GM23248 (cell line): ENCODE data around the gene PVALB. TPM values are rescaled to one million over a fixed set of nuclear protein-coding genes. Genes with fewer than 3 reads are reported as not detected.

Experiments
- DNase-seq: peaks from one replicate; pipeline ENCODE4 v3.0.0-alpha.2; 2015
- H2AFZ ChIP-seq: fragments of 200-600 bp; sonication (generic); 2 replicates; pipeline ENCODE4 v1.6.1; 2016; ENCODE audit warnings: antibody characterized with exemption
- H3F3A ChIP-seq: fragments of 200-600 bp; sonication (generic); 2 replicates; pipeline ENCODE4 v1.6.1; 2016; ENCODE audit warnings: mild to moderate bottlenecking, antibody characterized with exemption, mixed run types; ENCODE audit not compliant: insufficient read depth
- H3K27ac ChIP-seq: fragments of 200-600 bp; sonication (generic); 2 replicates; pipeline ENCODE4 v1.5.1; 2016; ENCODE audit warnings: mild to moderate bottlenecking
- H3K27me3 ChIP-seq: fragments of 200-600 bp; sonication (generic); replicated peaks from 2 replicates; pipeline ENCODE4 v1.6.1; 2016; ENCODE audit warnings: mild to moderate bottlenecking; ENCODE audit not compliant: insufficient read depth
- H3K36me3 ChIP-seq: fragments of 200-600 bp; sonication (generic); 2 replicates; pipeline ENCODE4 v1.6.1; 2016; ENCODE audit warnings: low read depth, mild to moderate bottlenecking
- H3K4me1 ChIP-seq: fragments of 200-600 bp; sonication (generic); 2 replicates; pipeline ENCODE4 v1.6.1; 2016; ENCODE audit warnings: mild to moderate bottlenecking; ENCODE audit not compliant: insufficient read depth
- H3K4me2 ChIP-seq: fragments of 200-600 bp; sonication (generic); one replicate; pipeline ENCODE4 v1.6.1; 2016; ENCODE audit warnings: mild to moderate bottlenecking; ENCODE audit not compliant: unreplicated experiment
- H3K4me3 ChIP-seq: fragments of 200-600 bp; sonication (generic); 2 replicates; pipeline ENCODE4 v1.5.1; 2016; ENCODE audit warnings: mild to moderate bottlenecking
- H3K79me2 ChIP-seq: fragments of 200-600 bp; sonication (generic); 2 replicates; pipeline ENCODE4 v1.6.1; 2016; ENCODE audit warnings: mild to moderate bottlenecking; ENCODE audit not compliant: insufficient read depth
- H3K9ac ChIP-seq: fragments of 200-600 bp; sonication (generic); 2 replicates; pipeline ENCODE4 v1.6.1; 2016; ENCODE audit warnings: mild to moderate bottlenecking
- H3K9me2 ChIP-seq: fragments of 200-600 bp; sonication (generic); 2 replicates; pipeline ENCODE4 v1.6.1; 2016; ENCODE audit warnings: mixed run types, mild to moderate bottlenecking, moderate library complexity; ENCODE audit not compliant: insufficient read depth
- H3K9me3 ChIP-seq: fragments of 200-600 bp; sonication (generic); one replicate; pipeline ENCODE4 v1.6.1; 2017; ENCODE audit warnings: low read depth
- H4K20me1 ChIP-seq: fragments of 200-600 bp; sonication (generic); 2 replicates; pipeline ENCODE4 v1.6.0; 2016; ENCODE audit not compliant: insufficient read depth
- EZH2 ChIP-seq: fragments of 200-600 bp; sonication (generic); IDR thresholded peaks from 2 replicates; pipeline ENCODE4 v1.6.1; 2018; ENCODE audit warnings: antibody characterized with exemption, mild to moderate bottlenecking; ENCODE audit not compliant: insufficient read depth, poor library complexity, severe bottlenecking
- EZH2phosphoT487 ChIP-seq: fragments of 200-600 bp; sonication (generic); IDR thresholded peaks from 2 replicates; pipeline ENCODE4 v1.6.1; 2018; ENCODE audit warnings: antibody characterized with exemption, moderate library complexity, mild to moderate bottlenecking, low read depth; ENCODE audit not compliant: insufficient read depth
- WGBS, 2 experiments: methylation state at CpG; one replicate each; pipeline ENCODE4 v1.1.6; 2015 to 2017; ENCODE audit warnings: low lambda C conversion rate in 2 of 2, low coverage in 1 of 2; ENCODE audit errors: missing lambda C conversion rate in 2 of 2; 5-methylcytosine and 5-hydroxymethylcytosine counted together
- in situ Hi-C: fragments of 300-500 bp; cut with MboI; formaldehyde crosslinking; loops from 2 replicates; pipeline ENCODE4 v1.15.0; 2020
- polyA plus RNA-seq: library from polyadenylated mRNA; unstranded; fragments of >200 nt; fragmentation: Nextera tagmentation; extraction: Ambion mirVana; gene quantifications from 2 replicates; pipeline ENCODE4 v1.2.1, GENCODE V29; 2016
- total RNA-seq: library from RNA; depleted of rRNA; stranded (reverse); fragments of >200 nt; shearing (Covaris generic); gene quantifications from 2 replicates; pipeline ENCODE4 v1.2.3, GENCODE V29; 2014

The PVALB gene
- total and polyA plus RNA-seq, 2 experiments from 2014 or later, result not detected

GRCh38 chr22:36762687-36763260, 54.1 kb downstream of the PVALB start:
- no peaks in the 10 kb centered on the region for H3K36me3 ChIP-seq
- peak; percentile 31 for DNase-seq
- peaks cover 8% of the 10 kb centered on the region for H3K4me1 ChIP-seq
- no peaks in the 10 kb centered on the region for H4K20me1 ChIP-seq
- no peaks in the 10 kb centered on the region; the same call in 1 of the 2 replicates for H3F3A ChIP-seq
- H3K9me2 ChIP-seq, result no peaks in the 10 kb centered on the region
- no peak overlapping the region for H3K27ac ChIP-seq
- in situ Hi-C loops, result no loop called here
- H3K9me3 ChIP-seq, result no peaks in the 10 kb centered on the region
- no peak overlapping the region for H2AFZ ChIP-seq
- no peak overlapping the region for H3K4me3 ChIP-seq
- H3K27me3 ChIP-seq, result no peaks in the 10 kb centered on the region
- H3K79me2 ChIP-seq, result no peaks in the 10 kb centered on the region
- H3K4me2 ChIP-seq, result no peak overlapping the region
- TF ChIP-seq EZH2phosphoT487 (no peak), EZH2 (no peak)
- WGBS, 2 experiments, result 67% methylated on average over 17 of the region's 17 CpGs
- H3K9ac ChIP-seq, result no peak overlapping the region

GRCh38 chr22:36761553-36762240, 55.1 kb downstream of the PVALB start:
- Histone ChIP-seq H2AFZ (no peak overlapping the region), H3K9me2 (no peaks in the 10 kb centered on the region), H3K4me1 (peaks cover 8% of the 10 kb centered on the region), H3K36me3 (no peaks in the 10 kb centered on the region), H3K79me2 (no peaks in the 10 kb centered on the region), H3K4me3 (no peak overlapping the region), H3F3A (no peaks in the 10 kb centered on the region; the same call in 1 of the 2 replicates), H3K9ac (no peak overlapping the region), H3K27me3 (no peaks in the 10 kb centered on the region), H3K27ac (no peak overlapping the region), H3K9me3 (no peaks in the 10 kb centered on the region), H4K20me1 (no peaks in the 10 kb centered on the region), H3K4me2 (no peak overlapping the region)
- in situ Hi-C loops, result no loop called here
- TF ChIP-seq EZH2, result no peak
- TF ChIP-seq EZH2phosphoT487, result no peak
- no peak for DNase-seq
- 85 to 89% methylated on average over 10 of the region's 10 CpGs for WGBS, 2 experiments

DNA sequence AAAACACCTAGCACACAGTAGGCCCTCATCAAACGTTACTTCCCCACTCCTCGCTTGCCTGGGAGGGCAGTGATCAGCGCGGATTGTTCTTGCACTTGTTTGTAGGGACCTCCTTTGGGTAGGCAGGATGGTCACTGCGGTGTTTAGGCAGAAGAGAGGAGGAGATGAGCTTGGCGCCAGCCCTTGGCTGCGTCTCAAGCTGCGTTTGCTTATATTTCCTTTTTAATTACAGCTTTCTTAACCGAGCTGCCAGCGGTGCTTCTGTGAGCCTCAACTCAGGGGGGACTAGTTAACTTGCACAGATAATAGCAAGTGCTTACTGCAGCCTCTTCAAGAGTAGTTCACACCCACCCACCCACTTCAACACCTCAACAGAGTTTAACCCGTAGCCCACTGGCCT, 56.0 kb downstream of the PVALB start:
- no peaks in the 10 kb centered on the region for H3K9me2 ChIP-seq
- no peak for DNase-seq
- H3K4me2 ChIP-seq, result no peak overlapping the region
- in situ Hi-C loops, result no loop called here
- H3K9me3 ChIP-seq, result no peaks in the 10 kb centered on the region
- H3K27ac ChIP-seq, result no peak overlapping the region
- H3F3A ChIP-seq, result no peaks in the 10 kb centered on the region
- H3K4me1 ChIP-seq, result peaks cover 2% of the 10 kb centered on the region
- no peak overlapping the region for H3K9ac ChIP-seq
- no peaks in the 10 kb centered on the region for H3K79me2 ChIP-seq
- H4K20me1 ChIP-seq, result no peaks in the 10 kb centered on the region
- H2AFZ ChIP-seq, result no peak overlapping the region
- WGBS, 2 experiments, result 78 to 82% methylated on average over 11 of the region's 11 CpGs
- H3K36me3 ChIP-seq, result no peaks in the 10 kb centered on the region
- H3K4me3 ChIP-seq, result no peak overlapping the region
- no peak for TF ChIP-seq EZH2
- TF ChIP-seq EZH2phosphoT487, result no peak
- H3K27me3 ChIP-seq, result no peaks in the 10 kb centered on the region

GRCh38 chr22:36759481-36760159, 57.2 kb downstream of the PVALB start:
- Histone ChIP-seq H3K36me3 (no peaks in the 10 kb centered on the region), H3F3A (no peaks in the 10 kb centered on the region), H3K9ac (no peak overlapping the region), H3K4me3 (no peak overlapping the region), H3K9me2 (no peaks in the 10 kb centered on the region), H3K9me3 (no peaks in the 10 kb centered on the region), H3K4me1 (no peaks in the 10 kb centered on the region), H2AFZ (no peak overlapping the region), H3K27me3 (no peaks in the 10 kb centered on the region), H3K27ac (no peak overlapping the region), H3K79me2 (no peaks in the 10 kb centered on the region), H3K4me2 (no peak overlapping the region), H4K20me1 (no peaks in the 10 kb centered on the region)
- 84 to 85% methylated on average over 19 of the region's 19 CpGs for WGBS, 2 experiments
- in situ Hi-C loops, result loop anchor here (10.0 kb wide), 1 partner anchor 205 kb away; no protein-coding TSS in a partner anchor
- TF ChIP-seq EZH2phosphoT487 (no peak), EZH2 (no peak)
- DNase-seq, result no peak
